Measurements from ENCODE around the gene SLC3A2. TPM values are rescaled to one million over a fixed set of nuclear protein-coding genes. Genes with fewer than 3 reads are reported as not detected.
A peak's percentile ranks its signal among the peaks of the same experiment; 100 is the strongest.

The SLC3A2 gene
- total and polyA plus RNA-seq, 2 of the 13 experiments (the other 11 are each of a cell fraction or from before 2014, with no cell fraction given), result 213 to 226 TPM

- TF ChIP-seq SMC3 (IDR thresholded peaks at IDR 0.05; ENCODE audit: low read length) (no peak), ZGPAT (CRISPR knock-in tag; IDR thresholded peaks at IDR 0.05) (peak; percentile 87), ZNF331 (CRISPR knock-in tag; IDR thresholded peaks at IDR 0.05) (peak; percentile 85), CSRNP1 (CRISPR knock-in tag; IDR thresholded peaks at IDR 0.05) (no peak; the same call in 1 of the 2 replicates), ZBTB7A (CRISPR knock-in tag; IDR thresholded peaks at IDR 0.05) (peak; percentile 56; the same call in 1 of the 2 replicates), TP53 (CRISPR knock-in tag; conservative IDR thresholded peaks at IDR 0.05) (no peak; the same call in 1 of the 2 replicates), HIVEP1 (CRISPR knock-in tag; IDR thresholded peaks at IDR 0.05) (peak; percentile 56), SIN3B (IDR thresholded peaks at IDR 0.05; ENCODE audit: low read length) (peak; percentile 97), HDAC2 (CRISPR knock-in tag; IDR thresholded peaks at IDR 0.05) (peak; percentile 94), CHD4 (IDR thresholded peaks at IDR 0.05; ENCODE audit: borderline replicate concordance, low read length) (no peak), ZMYM2 (CRISPR knock-in tag; IDR thresholded peaks at IDR 0.05) (no peak), ZNF543 (CRISPR knock-in tag; IDR thresholded peaks at IDR 0.05) (no peak), CTCF (CRISPR knock-in tag; IDR thresholded peaks at IDR 0.05) (peak; percentile 27; the same call in 1 of the 2 replicates), STAT5B (CRISPR knock-in tag; IDR thresholded peaks at IDR 0.05) (peak; percentile 61; the same call in 1 of the 2 replicates), ZFP36L2 (CRISPR knock-in tag; IDR thresholded peaks at IDR 0.05) (no peak), ZNF879 (CRISPR knock-in tag; IDR thresholded peaks at IDR 0.05) (no peak), ZSCAN30 (CRISPR knock-in tag; IDR thresholded peaks at IDR 0.05) (no peak), ZNF775 (CRISPR knock-in tag; IDR thresholded peaks at IDR 0.05; ENCODE audit: borderline replicate concordance) (0 out of 2 replicates have a peak, but pooled peaks have one; percentile 60), SRSF4 (IDR thresholded peaks at IDR 0.05; ENCODE audit: low read depth, low read length, poor library complexity, severe bottlenecking) (no peak), ZNF530 (CRISPR knock-in tag; IDR thresholded peaks at IDR 0.05; ENCODE audit: low read depth) (no peak), ARID5B (CRISPR knock-in tag; IDR thresholded peaks at IDR 0.05) (peak; percentile 45)
Observed at GRCh38 chr11:62839050-62839945, 41.4 kb upstream of the SLC3A2 start, which contains the start of gene WDR74 (continued).
